ENCODE data around the gene SEC11C. TPM values are rescaled to one million over a fixed set of nuclear protein-coding genes. Genes with fewer than 3 reads are reported as not detected.

SEC11C gene
- total and polyA plus RNA-seq, 2 of the 13 experiments (the other 11 are each of a cell fraction or from before 2014, with no cell fraction given): 71.9 to 297 TPM

DNA sequence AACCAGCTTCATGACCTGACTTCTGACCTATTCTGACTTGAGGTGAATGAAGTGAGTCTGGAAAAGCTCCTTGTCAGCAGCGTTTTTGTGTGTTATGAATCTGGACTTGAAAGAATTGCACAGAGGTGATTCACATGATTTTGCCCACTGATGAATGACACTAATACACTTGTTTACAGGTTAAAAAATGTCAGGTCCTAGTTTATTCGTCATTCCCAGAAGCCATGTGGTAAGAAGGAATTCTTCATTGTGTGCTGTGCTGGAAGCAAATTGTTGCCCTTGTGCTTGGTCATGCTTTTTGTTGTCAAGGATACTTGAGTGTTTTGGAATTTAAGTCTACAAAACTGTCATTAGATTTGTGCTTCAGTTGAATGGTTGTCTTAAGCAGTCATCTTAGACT lies 15.5 kb downstream of the SEC11C start:
- DNase-seq (ENCODE audit: low spot score): no peak
- TF ChIP-seq KDM4B (CRISPR knock-in tag; IDR thresholded peaks at IDR 0.05) (no peak), RBM22 (optimal IDR thresholded peaks at IDR 0.05; ENCODE audit: low read length) (no peak)
- ChIA-PET POLR2A (no interaction called here), CTCF (ENCODE audit: low intra/inter-chr PET ratio, low total read pairs) (no interaction called here)
- ATAC-seq: no peak
- in situ Hi-C loops (cut with HindIII; ENCODE audit: extremely low pct_ligation_motif_present, low pct_unique_long_range_greater_than_20kb) (no loop called here), intact Hi-C loops (cut with micrococcal nuclease; ENCODE audit: unreplicated experiment) (no loop called here)
- no peak for FAIRE-seq
- Histone ChIP-seq H3K36me3 (replicated peaks in 1 of 2; ENCODE audit: control insufficient read depth in 1 of 2, insufficient read depth in 2 of 2, low read length in 2 of 2) (peaks cover 12 to 67% of the 10 kb centered on the region in 2 experiments), H3K79me2 (ENCODE audit: insufficient read depth, low read length) (no peaks in the 10 kb centered on the region), H3K27ac (ENCODE audit: extremely low read length, insufficient read depth, low read length) (no peak overlapping the region), H3K9me3 (ENCODE audit: low read length) (no peaks in the 10 kb centered on the region), H4K20me1 (ENCODE audit: insufficient read depth, low read length) (no peaks in the 10 kb centered on the region), H3K4me3 (replicated peaks in 1 of 3; ENCODE audit: insufficient read depth in 1 of 3, low read depth in 2 of 3, low read length in 3 of 3) (no peak overlapping the region), H3K27me3 (ENCODE audit: control insufficient read depth in 1 of 2, insufficient read depth in 2 of 2, low read length in 2 of 2) (no peaks in the 10 kb centered on the region), H3K9ac (ENCODE audit: insufficient read depth, low read depth, low read length) (no peak overlapping the region), H2AFZ (ENCODE audit: low read length) (no peak overlapping the region), H3K4me1 (ENCODE audit: insufficient read depth, low read length) (peaks cover 14% of the 10 kb centered on the region; the same call in 1 of the 2 replicates), H3K4me2 (ENCODE audit: low read depth, low read length) (no peak overlapping the region)
- 83% methylated on average over 1 of the region's 2 CpGs for WGBS (ENCODE audit: low lambda C conversion rate)
- no TSS peak for BruUV-seq (replicated peaks)

DNA sequence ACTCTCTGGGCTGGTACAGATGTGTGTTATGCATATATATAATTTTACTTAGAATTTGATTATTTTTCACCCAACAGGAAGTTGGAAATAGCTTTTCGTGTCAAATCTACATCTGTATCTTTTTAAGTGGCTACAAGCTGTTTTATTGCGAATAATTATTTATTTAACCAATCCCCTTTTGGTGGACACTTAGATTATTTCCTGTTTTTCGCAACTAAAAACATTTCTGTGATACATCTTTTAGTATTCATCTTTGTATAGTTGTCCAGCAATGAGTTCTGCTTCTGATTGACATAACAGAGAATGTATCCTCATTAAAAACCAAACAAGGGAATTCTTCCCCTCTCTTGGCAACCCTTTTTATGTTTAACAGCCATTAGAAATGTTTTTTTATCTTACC lies 16.6 kb downstream of the SEC11C start:
- H3K9ac ChIP-seq (ENCODE audit: insufficient read depth, low read depth, low read length): no peak overlapping the region
- ATAC-seq (no peak), DNase-seq (ENCODE audit: low spot score) (no peak), FAIRE-seq (no peak)
- H3K36me3 ChIP-seq (replicated peaks in 1 of 2; ENCODE audit: control insufficient read depth in 1 of 2, insufficient read depth in 2 of 2, low read length in 2 of 2): peaks cover 12 to 56% of the 10 kb centered on the region in 2 experiments
- no peak overlapping the region for H3K27ac ChIP-seq (ENCODE audit: extremely low read length, insufficient read depth, low read length)
- intact Hi-C loops (cut with micrococcal nuclease; ENCODE audit: unreplicated experiment): no loop called here
- H3K4me3 ChIP-seq (replicated peaks in 1 of 3; ENCODE audit: insufficient read depth in 1 of 3, low read depth in 2 of 3, low read length in 3 of 3): no peak overlapping the region
- TF ChIP-seq ZNF549 (CRISPR knock-in tag; IDR thresholded peaks at IDR 0.05): no peak
- peaks cover 14% of the 10 kb centered on the region; the same call in 1 of the 2 replicates for H3K4me1 ChIP-seq (ENCODE audit: insufficient read depth, low read length)
- ChIA-PET POLR2A (no interaction called here), CTCF (ENCODE audit: low intra/inter-chr PET ratio, low total read pairs) (no interaction called here)
- in situ Hi-C loops (cut with HindIII; ENCODE audit: extremely low pct_ligation_motif_present, low pct_unique_long_range_greater_than_20kb): no loop called here
- no peaks in the 10 kb centered on the region for H3K9me3 ChIP-seq (ENCODE audit: low read length)
- no peak overlapping the region for H2AFZ ChIP-seq (ENCODE audit: low read length)
- 97% methylated on average over 3 of the region's 3 CpGs for WGBS (ENCODE audit: low lambda C conversion rate)
- no peaks in the 10 kb centered on the region for H3K27me3 ChIP-seq (ENCODE audit: control insufficient read depth in 1 of 2, insufficient read depth in 2 of 2, low read length in 2 of 2)
- no peaks in the 10 kb centered on the region for H3K79me2 ChIP-seq (ENCODE audit: insufficient read depth, low read length)
- no peak overlapping the region for H3K4me2 ChIP-seq (ENCODE audit: low read depth, low read length)
- no TSS peak for BruUV-seq (replicated peaks)
- no peaks in the 10 kb centered on the region for H4K20me1 ChIP-seq (ENCODE audit: insufficient read depth, low read length)
